IPS-15b (cell line): ENCODE results near the gene PARD3.

Source experiments
- H3K27me3 ChIP-seq: one replicate; pipeline ENCODE4 v1.6.1; 2013; ENCODE audit warnings: low read length; ENCODE audit not compliant: control insufficient read depth, insufficient read depth
- H3K36me3 ChIP-seq: one replicate; pipeline ENCODE4 v1.6.1; 2013; ENCODE audit warnings: low read length; ENCODE audit not compliant: control insufficient read depth, insufficient read depth
- H3K4me1 ChIP-seq: one replicate; pipeline ENCODE4 v1.6.1; 2013; ENCODE audit warnings: mild to moderate bottlenecking, low read length; ENCODE audit not compliant: control insufficient read depth, insufficient read depth
- H3K4me3 ChIP-seq: one replicate; pipeline ENCODE4 v1.5.1; 2013; ENCODE audit warnings: low read depth, low read length
- H3K9ac ChIP-seq: one replicate; pipeline ENCODE4 v1.6.1; 2013; ENCODE audit warnings: low read depth, mild to moderate bottlenecking, low read length
- H3K9me3 ChIP-seq: one replicate; pipeline ENCODE4 v1.6.1; 2013; ENCODE audit warnings: mild to moderate bottlenecking, low read length; ENCODE audit not compliant: control insufficient read depth, insufficient read depth

Gene PARD3

GRCh38 chr10:34310234-34310633 is 504.9 kb downstream of the PARD3 start:
- H3K4me3 ChIP-seq = no peak overlapping the region
- no peak overlapping the region for H3K9ac ChIP-seq
- H3K36me3 ChIP-seq = no peaks in the 10 kb centered on the region
- H3K9me3 ChIP-seq = no peaks in the 10 kb centered on the region
- H3K27me3 ChIP-seq = no peaks in the 10 kb centered on the region
- no peaks in the 10 kb centered on the region for H3K4me1 ChIP-seq

GRCh38 chr10:34305189-34305588 is 509.9 kb downstream of the PARD3 start:
- Histone ChIP-seq H3K9ac (no peak overlapping the region), H3K4me1 (no peaks in the 10 kb centered on the region), H3K4me3 (no peak overlapping the region), H3K9me3 (no peaks in the 10 kb centered on the region), H3K36me3 (no peaks in the 10 kb centered on the region), H3K27me3 (no peaks in the 10 kb centered on the region)

GRCh38 chr10:34303022-34303421 is 512.1 kb downstream of the PARD3 start:
- H3K4me3 ChIP-seq = no peak overlapping the region
- H3K9me3 ChIP-seq = no peaks in the 10 kb centered on the region
- H3K36me3 ChIP-seq = no peaks in the 10 kb centered on the region
- no peaks in the 10 kb centered on the region for H3K4me1 ChIP-seq
- no peaks in the 10 kb centered on the region for H3K27me3 ChIP-seq
- no peak overlapping the region for H3K9ac ChIP-seq

GRCh38 chr10:34299105-34299611 is 515.9 kb downstream of the PARD3 start:
- H3K4me3 ChIP-seq = no peak overlapping the region
- peaks cover 9% of the 10 kb centered on the region for H3K4me1 ChIP-seq
- H3K27me3 ChIP-seq = no peaks in the 10 kb centered on the region

GRCh38 chr10:34298346-34298818 is 516.7 kb downstream of the PARD3 start:
- H3K4me1 ChIP-seq = peaks cover 15% of the 10 kb centered on the region
- H3K4me3 ChIP-seq = no peak overlapping the region
- H3K9ac ChIP-seq = no peak overlapping the region
- no peaks in the 10 kb centered on the region for H3K36me3 ChIP-seq
- no peaks in the 10 kb centered on the region for H3K27me3 ChIP-seq
- H3K9me3 ChIP-seq = no peaks in the 10 kb centered on the region

More at GRCh38 chr10:34299105-34299611, 515.9 kb downstream of the PARD3 start:
- no peaks in the 10 kb centered on the region for H3K9me3 ChIP-seq
- H3K36me3 ChIP-seq = no peaks in the 10 kb centered on the region
- no peak overlapping the region for H3K9ac ChIP-seq

GRCh38 chr10:34297541-34298345 is 517.4 kb downstream of the PARD3 start:
- H3K9ac ChIP-seq = no peak overlapping the region
- H3K4me1 ChIP-seq = peaks cover 15% of the 10 kb centered on the region
- no peaks in the 10 kb centered on the region for H3K27me3 ChIP-seq
- H3K9me3 ChIP-seq = no peaks in the 10 kb centered on the region
- no peaks in the 10 kb centered on the region for H3K36me3 ChIP-seq
- no peak overlapping the region for H3K4me3 ChIP-seq

GRCh38 chr10:34295142-34295548 is 520.0 kb downstream of the PARD3 start:
- Histone ChIP-seq H3K9me3 (no peaks in the 10 kb centered on the region), H3K4me1 (peaks cover 18% of the 10 kb centered on the region), H3K9ac (no peak overlapping the region), H3K36me3 (no peaks in the 10 kb centered on the region), H3K27me3 (no peaks in the 10 kb centered on the region), H3K4me3 (no peak overlapping the region)

GRCh38 chr10:34294137-34294536 is 521.0 kb downstream of the PARD3 start:
- H3K4me3 ChIP-seq = no peak overlapping the region
- H3K9ac ChIP-seq = no peak overlapping the region
- peaks cover 18% of the 10 kb centered on the region for H3K4me1 ChIP-seq
- no peaks in the 10 kb centered on the region for H3K36me3 ChIP-seq
- no peaks in the 10 kb centered on the region for H3K27me3 ChIP-seq
- no peaks in the 10 kb centered on the region for H3K9me3 ChIP-seq

- no peak overlapping the region for H3K9ac ChIP-seq
- peaks cover 18% of the 10 kb centered on the region for H3K4me1 ChIP-seq
- H3K9me3 ChIP-seq = no peaks in the 10 kb centered on the region
- H3K27me3 ChIP-seq = no peaks in the 10 kb centered on the region
- no peak overlapping the region for H3K4me3 ChIP-seq
- H3K36me3 ChIP-seq = no peaks in the 10 kb centered on the region
These were observed 522.4 kb downstream of the PARD3 start for GRCh38 chr10:34292675-34293074.

GRCh38 chr10:34292194-34292565 is 522.9 kb downstream of the PARD3 start:
- Histone ChIP-seq H3K9ac (no peak overlapping the region), H3K36me3 (no peaks in the 10 kb centered on the region), H3K4me3 (no peak overlapping the region), H3K27me3 (no peaks in the 10 kb centered on the region), H3K9me3 (no peaks in the 10 kb centered on the region), H3K4me1 (peaks cover 18% of the 10 kb centered on the region)

GRCh38 chr10:34291466-34292193 is 523.5 kb downstream of the PARD3 start:
- Histone ChIP-seq H3K9me3 (no peaks in the 10 kb centered on the region), H3K9ac (no peak overlapping the region), H3K4me3 (no peak overlapping the region)

More at GRCh38 chr10:34291466-34292193, 523.5 kb downstream of the PARD3 start:
- Histone ChIP-seq H3K27me3 (no peaks in the 10 kb centered on the region), H3K4me1 (peaks cover 18% of the 10 kb centered on the region), H3K36me3 (no peaks in the 10 kb centered on the region)
